Ishikawa (cell line): Measurements from ENCODE around the gene CD200R1L.

Experiments
- CEBPB ChIP-seq: IDR thresholded peaks from 2 replicates; pipeline ENCODE4 v1.6.1; 2012
- CREB1 ChIP-seq: IDR thresholded peaks from 2 replicates; pipeline ENCODE4 v1.6.1; 2012; ENCODE audit warnings: low read depth
- EGR1 ChIP-seq: IDR thresholded peaks from 2 replicates; pipeline ENCODE4 v1.6.1; 2012
- EP300 ChIP-seq: IDR thresholded peaks from 2 replicates; pipeline ENCODE4 v1.6.1; 2012; ENCODE audit warnings: borderline replicate concordance
- FOXM1 ChIP-seq: IDR thresholded peaks from 2 replicates; pipeline ENCODE4 v1.6.1; 2012; ENCODE audit warnings: low read depth, borderline replicate concordance
- MAX ChIP-seq: IDR thresholded peaks from 2 replicates; pipeline ENCODE4 v1.6.1; 2012
- NFIC ChIP-seq: IDR thresholded peaks from 2 replicates; pipeline ENCODE4 v1.6.1; 2012
- RAD21 ChIP-seq: IDR thresholded peaks from 2 replicates; pipeline ENCODE4 v1.6.1; 2012; ENCODE audit warnings: low read depth
- TAF1 ChIP-seq: IDR thresholded peaks from 2 replicates; pipeline ENCODE4 v1.6.1; 2012; ENCODE audit warnings: low read depth, mild to moderate bottlenecking
- TCF12 ChIP-seq: IDR thresholded peaks from 2 replicates; pipeline ENCODE4 v1.6.1; 2012; ENCODE audit warnings: low read depth
- TEAD4 ChIP-seq: IDR thresholded peaks from 2 replicates; pipeline ENCODE4 v1.6.1; 2012
- YY1 ChIP-seq: IDR thresholded peaks from 2 replicates; pipeline ENCODE4 v1.6.1; 2012; ENCODE audit warnings: low read depth
- ZBTB7A ChIP-seq: IDR thresholded peaks from 2 replicates; pipeline ENCODE4 v1.6.1; 2012; ENCODE audit warnings: low read depth
- TF ChIP-seq, protein P1 (sequence below): IDR thresholded peaks from 2 replicates; pipeline ENCODE4 v1.6.1; 2012
- TF ChIP-seq, protein P2 (sequence below): IDR thresholded peaks from 2 replicates; pipeline ENCODE4 v1.6.1; 2012; ENCODE audit warnings: low read depth, mild to moderate bottlenecking

CD200R1L gene

GRCh38 chr3:112817797-112818196, 28.9 kb downstream of the CD200R1L start:
- TF ChIP-seq RAD21: no peak
- TF ChIP-seq CREB1: no peak
- no peak for TF ChIP-seq FOXM1
- TF ChIP-seq, protein P1, sequence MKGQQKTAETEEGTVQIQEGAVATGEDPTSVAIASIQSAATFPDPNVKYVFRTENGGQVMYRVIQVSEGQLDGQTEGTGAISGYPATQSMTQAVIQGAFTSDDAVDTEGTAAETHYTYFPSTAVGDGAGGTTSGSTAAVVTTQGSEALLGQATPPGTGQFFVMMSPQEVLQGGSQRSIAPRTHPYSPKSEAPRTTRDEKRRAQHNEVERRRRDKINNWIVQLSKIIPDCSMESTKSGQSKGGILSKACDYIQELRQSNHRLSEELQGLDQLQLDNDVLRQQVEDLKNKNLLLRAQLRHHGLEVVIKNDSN: no peak
- no peak for TF ChIP-seq EP300
- no peak for TF ChIP-seq ZBTB7A
- no peak for TF ChIP-seq TAF1
- TF ChIP-seq MAX: no peak
- no peak for TF ChIP-seq TEAD4
- TF ChIP-seq CEBPB: no peak
- no peak for TF ChIP-seq YY1
- TF ChIP-seq EGR1: no peak
- TF ChIP-seq, protein P2, sequence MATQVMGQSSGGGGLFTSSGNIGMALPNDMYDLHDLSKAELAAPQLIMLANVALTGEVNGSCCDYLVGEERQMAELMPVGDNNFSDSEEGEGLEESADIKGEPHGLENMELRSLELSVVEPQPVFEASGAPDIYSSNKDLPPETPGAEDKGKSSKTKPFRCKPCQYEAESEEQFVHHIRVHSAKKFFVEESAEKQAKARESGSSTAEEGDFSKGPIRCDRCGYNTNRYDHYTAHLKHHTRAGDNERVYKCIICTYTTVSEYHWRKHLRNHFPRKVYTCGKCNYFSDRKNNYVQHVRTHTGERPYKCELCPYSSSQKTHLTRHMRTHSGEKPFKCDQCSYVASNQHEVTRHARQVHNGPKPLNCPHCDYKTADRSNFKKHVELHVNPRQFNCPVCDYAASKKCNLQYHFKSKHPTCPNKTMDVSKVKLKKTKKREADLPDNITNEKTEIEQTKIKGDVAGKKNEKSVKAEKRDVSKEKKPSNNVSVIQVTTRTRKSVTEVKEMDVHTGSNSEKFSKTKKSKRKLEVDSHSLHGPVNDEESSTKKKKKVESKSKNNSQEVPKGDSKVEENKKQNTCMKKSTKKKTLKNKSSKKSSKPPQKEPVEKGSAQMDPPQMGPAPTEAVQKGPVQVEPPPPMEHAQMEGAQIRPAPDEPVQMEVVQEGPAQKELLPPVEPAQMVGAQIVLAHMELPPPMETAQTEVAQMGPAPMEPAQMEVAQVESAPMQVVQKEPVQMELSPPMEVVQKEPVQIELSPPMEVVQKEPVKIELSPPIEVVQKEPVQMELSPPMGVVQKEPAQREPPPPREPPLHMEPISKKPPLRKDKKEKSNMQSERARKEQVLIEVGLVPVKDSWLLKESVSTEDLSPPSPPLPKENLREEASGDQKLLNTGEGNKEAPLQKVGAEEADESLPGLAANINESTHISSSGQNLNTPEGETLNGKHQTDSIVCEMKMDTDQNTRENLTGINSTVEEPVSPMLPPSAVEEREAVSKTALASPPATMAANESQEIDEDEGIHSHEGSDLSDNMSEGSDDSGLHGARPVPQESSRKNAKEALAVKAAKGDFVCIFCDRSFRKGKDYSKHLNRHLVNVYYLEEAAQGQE: no peak
- no peak for TF ChIP-seq NFIC
- TF ChIP-seq TCF12: no peak

GRCh38 chr3:112817271-112817670, 29.4 kb downstream of the CD200R1L start:
- TF ChIP-seq TCF12 (no peak), RAD21 (no peak), TEAD4 (no peak), EGR1 (no peak), CEBPB (no peak), EP300 (no peak)
- TF ChIP-seq, protein P1: no peak

DNA sequence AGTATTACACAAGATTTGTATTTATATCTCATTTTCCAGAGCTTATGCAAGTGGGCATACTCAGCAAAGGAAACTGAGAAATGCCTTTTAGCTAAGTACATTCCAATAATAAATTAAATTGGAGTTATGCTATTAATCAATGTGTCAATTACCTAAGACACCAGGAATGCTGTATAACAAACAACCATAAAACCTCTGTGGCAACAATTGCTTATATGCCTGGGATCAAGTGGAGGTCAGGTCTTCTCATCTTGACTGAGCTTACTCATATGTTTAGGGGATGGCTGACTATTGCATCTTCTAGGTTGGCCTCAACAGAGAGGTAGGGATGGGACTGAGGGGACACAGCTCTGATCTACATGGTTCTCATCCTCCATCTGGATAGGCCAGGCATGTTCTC, 30.7 kb downstream of the CD200R1L start:
- TF ChIP-seq CREB1 (no peak), EP300 (no peak), ZBTB7A (no peak), NFIC (no peak), YY1 (no peak), EGR1 (no peak), TEAD4 (no peak), CEBPB (no peak), TAF1 (no peak), TCF12 (no peak), RAD21 (no peak), FOXM1 (no peak), MAX (no peak)
- TF ChIP-seq, protein P2: no peak
- TF ChIP-seq, protein P1: no peak

DNA sequence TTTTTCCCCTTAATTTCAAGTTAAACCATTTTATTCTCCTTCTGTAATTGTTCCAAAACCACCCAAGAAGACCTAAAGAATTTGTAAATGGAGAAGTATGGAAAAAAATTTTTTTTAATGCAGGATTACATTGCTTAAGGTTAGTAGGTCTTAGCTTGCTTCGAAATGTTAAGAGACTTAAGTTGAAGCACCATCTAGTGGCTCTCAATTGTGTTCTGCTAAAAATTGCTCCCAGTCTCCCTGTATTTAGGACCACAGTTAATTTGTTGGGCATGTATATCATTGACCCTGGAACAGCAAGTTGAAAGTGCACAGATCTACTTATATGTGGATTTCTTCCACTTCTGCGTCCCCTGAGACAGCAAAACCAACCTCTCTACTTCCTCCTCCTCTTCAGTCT, 32.4 kb downstream of the CD200R1L start:
- no peak for TF ChIP-seq CEBPB
- no peak for TF ChIP-seq TCF12
- TF ChIP-seq CREB1: no peak
- TF ChIP-seq, protein P1: no peak
- TF ChIP-seq EP300: no peak
- TF ChIP-seq ZBTB7A: no peak
- no peak for TF ChIP-seq MAX
- peak; percentile 69 for TF ChIP-seq RAD21
- no peak for TF ChIP-seq FOXM1

DNA sequence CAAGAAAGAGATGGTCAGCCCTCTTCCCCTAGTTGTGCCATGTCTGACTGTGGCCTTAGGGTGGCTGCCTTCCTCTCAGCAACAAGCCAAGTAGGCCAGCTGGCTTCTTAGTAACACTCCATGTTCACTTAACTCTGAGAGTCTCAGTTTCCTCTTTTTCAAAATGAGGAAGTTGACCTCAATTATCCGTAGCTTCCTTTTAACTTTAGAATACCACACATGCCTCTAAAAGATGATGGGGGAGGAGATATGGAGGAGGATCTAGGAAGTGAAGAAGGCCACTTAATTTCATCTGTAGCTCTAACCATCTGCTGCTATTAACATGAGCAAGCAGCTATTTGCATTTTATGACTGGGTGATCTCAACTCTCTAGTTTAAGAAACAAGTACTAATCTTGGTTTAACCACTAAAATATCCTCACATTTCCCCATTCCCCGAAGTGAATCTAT, 32.9 kb downstream of the CD200R1L start:
- TF ChIP-seq FOXM1 (no peak), EP300 (no peak), CREB1 (no peak), TAF1 (no peak), NFIC (no peak), RAD21 (no peak), YY1 (no peak), MAX (no peak), ZBTB7A (no peak), TCF12 (no peak), TEAD4 (no peak), CEBPB (no peak)
- TF ChIP-seq, protein P2: no peak
- TF ChIP-seq, protein P1: no peak
